GM20000 (cell line): ENCODE measurements around the gene KLK11.

Source experiments
- DNase-seq: peaks from one replicate; pipeline ENCODE4 v3.0.0; 2012; ENCODE audit warnings: low spot score
- CTCF ChIP-seq: IDR thresholded peaks from 2 replicates; pipeline ENCODE4 v1.5.1; 2012; ENCODE audit warnings: mild to moderate bottlenecking, control low read depth; ENCODE audit errors: extremely low read depth, missing control alignments

Gene KLK11

GRCh38 chr19:51005248-51005647, 21.2 kb downstream of the KLK11 start:
- TF ChIP-seq CTCF: no peak
- no peak for DNase-seq

- no peak for DNase-seq
- no peak for TF ChIP-seq CTCF
Observed at GRCh38 chr19:51003316-51003715, 23.1 kb downstream of the KLK11 start.

DNA sequence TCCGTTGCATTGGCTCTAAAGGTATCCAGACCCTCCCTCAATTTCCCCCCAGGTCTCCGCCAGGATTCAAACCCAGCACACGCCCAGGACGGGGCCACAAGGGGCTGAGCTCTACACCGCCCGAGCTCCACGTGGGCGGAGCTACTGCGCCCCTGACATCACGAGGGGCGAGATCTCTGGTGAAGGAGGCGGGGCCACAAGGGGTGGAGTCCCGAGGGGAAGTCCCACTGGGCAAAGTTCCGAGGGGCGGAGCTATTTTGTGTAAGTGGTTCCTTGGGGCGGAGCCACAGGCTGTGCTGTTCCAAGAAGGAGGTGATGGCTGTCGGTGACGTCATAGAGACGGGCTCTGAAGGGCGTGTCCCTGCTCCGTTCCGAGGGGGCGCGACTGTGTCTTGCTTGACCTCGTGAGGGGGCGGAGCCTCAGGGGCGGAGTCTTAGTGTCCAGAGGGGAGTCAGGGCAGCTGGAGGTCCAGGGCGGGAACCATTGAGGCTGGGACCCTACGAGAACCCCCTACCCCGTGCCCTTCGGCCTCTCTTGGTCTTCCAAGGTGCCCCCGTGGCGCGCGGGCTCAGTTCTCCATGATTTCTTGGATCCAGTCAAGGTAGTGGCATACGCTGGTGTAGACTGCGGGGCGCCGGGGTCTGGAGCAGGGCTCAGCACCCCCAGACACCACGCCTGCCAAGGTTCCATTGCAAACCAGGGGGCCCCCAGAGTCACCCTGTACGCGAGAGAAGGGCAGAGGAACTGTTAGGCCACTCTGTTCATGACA, 23.7 kb downstream of the KLK11 start:
- no peak for TF ChIP-seq CTCF
- DNase-seq: peak; percentile 57

DNA sequence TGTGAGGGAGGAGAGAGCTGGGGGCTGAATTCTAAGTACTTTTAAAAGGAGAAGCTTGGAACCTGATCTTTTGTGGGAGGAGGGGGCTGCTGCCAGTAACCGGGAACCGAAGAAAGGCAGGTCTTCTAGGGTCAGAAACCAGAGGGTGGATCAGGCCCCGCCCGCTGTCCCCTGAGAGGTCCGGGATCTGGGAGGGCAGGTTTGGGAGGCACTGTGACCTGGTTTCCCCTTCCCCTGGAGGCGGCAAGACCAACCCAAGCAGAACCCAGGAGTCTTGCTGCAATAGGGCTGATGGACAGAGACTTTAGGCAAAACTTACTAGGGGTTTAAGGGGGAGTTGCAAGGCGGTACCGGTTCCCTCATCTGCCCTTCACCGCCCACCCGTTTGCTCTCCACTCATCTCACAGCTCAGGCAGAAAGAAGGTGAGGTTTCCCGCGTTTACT, 24.3 kb downstream of the KLK11 start:
- no peak for TF ChIP-seq CTCF
- no peak for DNase-seq

DNA sequence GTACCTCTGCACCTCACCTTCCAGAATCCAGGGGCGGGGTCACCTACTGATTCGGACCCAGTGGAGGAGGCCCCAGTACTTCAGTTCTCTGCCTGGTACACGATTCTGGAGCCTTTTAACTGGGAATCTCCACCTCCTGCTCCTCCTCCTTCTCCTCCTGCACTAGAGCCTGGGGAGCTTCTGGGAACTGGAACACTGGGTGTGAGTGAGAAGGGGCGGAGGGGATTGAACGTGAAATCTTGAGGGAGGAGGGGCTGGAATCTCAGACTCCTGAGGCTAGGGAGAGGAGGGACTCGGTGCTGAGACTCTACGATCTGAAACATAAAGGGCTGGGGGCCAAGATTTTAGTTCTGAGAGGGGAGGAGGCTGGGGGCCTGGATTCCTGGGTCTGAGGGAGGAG, 24.9 kb downstream of the KLK11 start, which contains the start of gene KLK8:
TSS of gene KLK8 (minus strand) at position 90 of the 400 bp plus-strand sequence. CDS start 437 bp downstream, outside the sequence.
- no peak for TF ChIP-seq CTCF
- DNase-seq: no peak

GRCh38 chr19:51000981-51001380, 25.4 kb downstream of the KLK11 start:
- no peak for TF ChIP-seq CTCF
- no peak for DNase-seq

GRCh38 chr19:51000426-51000825, 26.0 kb downstream of the KLK11 start:
- no peak for TF ChIP-seq CTCF
- no peak for DNase-seq
